Mammary epithelial cell (primary cell): Measurements from ENCODE around the gene PNPLA1.

Experiments
- CTCF ChIP-seq, 2 donors: IDR thresholded peaks in 1 of 2; conservative IDR thresholded peaks in 1 of 2; 2 replicates each; pipeline ENCODE4 v1.5.1; 2011 to 2012; ENCODE audit warnings: inconsistent platforms in 2 of 2, low read length in 2 of 2, mild to moderate bottlenecking in 2 of 2, control low read depth in 1 of 2, low read depth in 1 of 2; ENCODE audit not compliant: insufficient read depth in 1 of 2; ENCODE audit errors: extremely low read depth in 1 of 2
- EZH2 ChIP-seq: IDR thresholded peaks from 2 replicates; pipeline ENCODE4 v1.6.1; 2012; ENCODE audit warnings: low read length, inconsistent platforms, borderline replicate concordance

GRCh38 chr6:36330366-36330765 lies 60.5 kb downstream of the PNPLA1 start:
- TF ChIP-seq EZH2: no peak
- TF ChIP-seq CTCF (conservative IDR thresholded peaks at IDR 0.05 in 1 of 2, IDR thresholded peaks at IDR 0.05 in 1 of 2; ENCODE audit: extremely low read depth in 1 of 2, insufficient read depth in 1 of 2, low read depth in 1 of 2, low read length in 2 of 2): no peak
